AG04450 (cell line): ENCODE data around the gene BMPR1A. TPM values are rescaled to one million over a fixed set of nuclear protein-coding genes. Genes with fewer than 3 reads are reported as not detected.

Experiments used
- CTCF ChIA-PET: fragments of 300-600, 350-600 bp; formaldehyde crosslinking; extraction: SDS; loops from one replicate; lab custom pipeline; 2022; ENCODE audit warnings: antibody characterized with exemption, inconsistent platforms; lab: Charles Lee
- POLR2A ChIA-PET: fragments of 350-600 bp; formaldehyde crosslinking; extraction: SDS; loops from one replicate; lab custom pipeline; 2021; ENCODE audit warnings: antibody characterized with exemption, inconsistent platforms; lab: Yijun Ruan, JAX
- DNase-seq: peaks from one replicate; pipeline ENCODE4 v3.0.0-alpha.2; 2011; ENCODE audit warnings: low read depth, low spot score
- H3K27ac ChIP-seq: one replicate; pipeline ENCODE4 v1.5.1; 2012; ENCODE audit warnings: low read depth, low read length, control low read depth
- H3K27me3 ChIP-seq: one replicate; pipeline ENCODE4 v1.6.0; 2012; ENCODE audit warnings: low read length; ENCODE audit not compliant: control insufficient read depth, insufficient read depth
- H3K4me3 ChIP-seq: 2 replicates; pipeline ENCODE4 v1.5.1; 2011; ENCODE audit warnings: mild to moderate bottlenecking, low read depth, low read length, control low read depth
- H3K9me3 ChIP-seq: 2 replicates; pipeline ENCODE4 v1.5.1; 2012; ENCODE audit warnings: low read length; ENCODE audit not compliant: control insufficient read depth, insufficient read depth
- CTCF ChIP-seq: IDR thresholded peaks from 2 replicates; pipeline ENCODE4 v1.5.1; 2011; ENCODE audit warnings: low read depth, low read length, control low read depth, inconsistent platforms
- polyA plus RNA-seq: library from polyadenylated mRNA; depleted of rRNA; stranded (reverse); fragments of >200 nt; gene quantifications from 2 replicates; pipeline ENCODE4 v1.2.3, GENCODE V29; 2011

Gene BMPR1A
- polyA plus RNA-seq, 1 experiment = 41.9 TPM

GRCh38 chr10:86942441-86943315 lies 186.3 kb downstream of the BMPR1A start:
- DNase-seq = no peak
- peaks cover 7% of the 10 kb centered on the region; the same call in 1 of the 2 replicates for H3K9me3 ChIP-seq
- TF ChIP-seq CTCF = no peak
- H3K4me3 ChIP-seq = no peak overlapping the region
- H3K27me3 ChIP-seq = peaks cover 12% of the 10 kb centered on the region
- POLR2A ChIA-PET = interaction anchor here (0.6 kb wide), 1 partner anchor 17 kb away, joined by 6 read pairs; no protein-coding TSS in a partner anchor
- no peak overlapping the region for H3K27ac ChIP-seq
- CTCF ChIA-PET = interaction anchor here (0.5 to 2.3 kb wide), 7 partner anchors 18 to 254 kb away, joined by 3 to 15 read pairs (median 4); partner anchors contain the start of gene ADIRF

GRCh38 chr10:86943316-86944030 lies 187.1 kb downstream of the BMPR1A start:
- peaks cover 7% of the 10 kb centered on the region; the same call in 1 of the 2 replicates for H3K9me3 ChIP-seq
- POLR2A ChIA-PET = no interaction called here

GRCh38 chr10:86944031-86944419 lies 187.6 kb downstream of the BMPR1A start:
- TF ChIP-seq CTCF = no peak
- DNase-seq = no peak
- CTCF ChIA-PET = interaction anchor here (1.3 to 2.3 kb wide), 2 partner anchors 23 to 250 kb away, joined by 4 to 15 read pairs; partner anchors contain the start of gene ADIRF
- POLR2A ChIA-PET = no interaction called here
- Histone ChIP-seq H3K4me3 (no peak overlapping the region), H3K9me3 (peaks cover 7% of the 10 kb centered on the region; the same call in 1 of the 2 replicates), H3K27me3 (peaks cover 16% of the 10 kb centered on the region), H3K27ac (no peak overlapping the region)

More at GRCh38 chr10:86943316-86944030, 187.1 kb downstream of the BMPR1A start:
- H3K4me3 ChIP-seq = no peak overlapping the region
- H3K27me3 ChIP-seq = peaks cover 16% of the 10 kb centered on the region
- H3K27ac ChIP-seq = no peak overlapping the region
- TF ChIP-seq CTCF = no peak
- DNase-seq = no peak
- CTCF ChIA-PET = interaction anchor here (0.5 to 2.3 kb wide), 5 partner anchors 24 to 250 kb away, joined by 3 to 15 read pairs (median 5); partner anchors contain the start of gene ADIRF

GRCh38 chr10:86944471-86944870 lies 188.1 kb downstream of the BMPR1A start:
- H3K4me3 ChIP-seq = no peak overlapping the region
- DNase-seq = no peak
- ChIA-PET POLR2A (no interaction called here), CTCF (no interaction called here)
- no peak for TF ChIP-seq CTCF
- H3K27me3 ChIP-seq = peaks cover 16% of the 10 kb centered on the region
- peaks cover 7% of the 10 kb centered on the region; the same call in 1 of the 2 replicates for H3K9me3 ChIP-seq
- no peak overlapping the region for H3K27ac ChIP-seq
